ENCODE results near the gene TBCC.

Gene TBCC

DNA sequence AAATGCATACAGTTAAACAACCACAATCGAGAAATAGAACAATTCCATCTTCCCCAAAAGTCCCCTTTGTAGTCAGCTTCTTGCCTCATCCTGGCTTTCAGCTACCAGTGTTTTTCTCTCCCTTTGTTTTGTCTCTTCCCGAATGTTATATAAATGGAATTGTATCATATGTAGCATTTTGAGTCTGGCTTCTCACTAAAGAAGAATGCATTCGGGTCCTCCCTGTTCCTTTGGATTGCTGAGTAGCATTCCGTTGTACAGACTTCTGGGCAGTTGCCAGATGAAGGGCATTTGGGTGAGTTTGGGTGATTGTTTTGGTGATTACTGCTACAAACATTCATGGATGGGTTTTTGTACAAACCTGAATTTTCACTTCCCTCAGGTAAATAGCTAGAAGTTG, 51.3 kb downstream of the TBCC start:
- peak; percentile 72 for DNase-seq (ENCODE audit: low read depth)
